ENCODE data around the gene AP4S1.
"Not testable (repeated sequence)": the region's sequence is repeated elsewhere in the genome, so short reads cannot be mapped to it uniquely, and the experiment has no call there.

AP4S1 gene

GRCh38 chr14:31068235-31068634, 42.8 kb downstream of the AP4S1 start:
- no peaks in the 10 kb centered on the region for H3K27me3 ChIP-seq (ENCODE audit: control insufficient read depth, insufficient read depth, low read length)
- H3K9ac ChIP-seq (ENCODE audit: low read depth, low read length) = no peak overlapping the region
- H3K27ac ChIP-seq (ENCODE audit: low read depth, low read length) = no peak overlapping the region
- no peaks in the 10 kb centered on the region for H3K9me3 ChIP-seq (ENCODE audit: control insufficient read depth, insufficient read depth, low read length)
- no peaks in the 10 kb centered on the region for H3K4me1 ChIP-seq (ENCODE audit: control insufficient read depth, insufficient read depth, low read length)
- no peaks in the 10 kb centered on the region for H3K36me3 ChIP-seq (ENCODE audit: control insufficient read depth, insufficient read depth, low read length)
- no peak overlapping the region for H3K4me3 ChIP-seq (ENCODE audit: low read depth, low read length)

- H3K36me3 ChIP-seq (ENCODE audit: control insufficient read depth, insufficient read depth, low read length) = no peaks in the 10 kb centered on the region
- no peaks in the 10 kb centered on the region for H3K4me1 ChIP-seq (ENCODE audit: control insufficient read depth, insufficient read depth, low read length)
- H3K4me3 ChIP-seq (ENCODE audit: low read depth, low read length) = no peak overlapping the region
- H3K27me3 ChIP-seq (ENCODE audit: control insufficient read depth, insufficient read depth, low read length) = no peaks in the 10 kb centered on the region
- H3K9me3 ChIP-seq (ENCODE audit: control insufficient read depth, insufficient read depth, low read length) = no peaks in the 10 kb centered on the region
- no peak overlapping the region for H3K27ac ChIP-seq (ENCODE audit: low read depth, low read length)
- no peak overlapping the region for H3K9ac ChIP-seq (ENCODE audit: low read depth, low read length)
Observed at GRCh38 chr14:31069343-31069742, 43.9 kb downstream of the AP4S1 start.

- Histone ChIP-seq H3K4me3 (ENCODE audit: low read depth, low read length) (no peak overlapping the region), H3K27ac (ENCODE audit: low read depth, low read length) (no peak overlapping the region), H3K9me3 (ENCODE audit: control insufficient read depth, insufficient read depth, low read length) (no peaks in the 10 kb centered on the region), H3K27me3 (ENCODE audit: control insufficient read depth, insufficient read depth, low read length) (no peaks in the 10 kb centered on the region), H3K4me1 (ENCODE audit: control insufficient read depth, insufficient read depth, low read length) (no peaks in the 10 kb centered on the region), H3K36me3 (ENCODE audit: control insufficient read depth, insufficient read depth, low read length) (peaks cover 7% of the 10 kb centered on the region), H3K9ac (ENCODE audit: low read depth, low read length) (no peak overlapping the region)
Observed at GRCh38 chr14:31070431-31070830, 45.0 kb downstream of the AP4S1 start.

DNA sequence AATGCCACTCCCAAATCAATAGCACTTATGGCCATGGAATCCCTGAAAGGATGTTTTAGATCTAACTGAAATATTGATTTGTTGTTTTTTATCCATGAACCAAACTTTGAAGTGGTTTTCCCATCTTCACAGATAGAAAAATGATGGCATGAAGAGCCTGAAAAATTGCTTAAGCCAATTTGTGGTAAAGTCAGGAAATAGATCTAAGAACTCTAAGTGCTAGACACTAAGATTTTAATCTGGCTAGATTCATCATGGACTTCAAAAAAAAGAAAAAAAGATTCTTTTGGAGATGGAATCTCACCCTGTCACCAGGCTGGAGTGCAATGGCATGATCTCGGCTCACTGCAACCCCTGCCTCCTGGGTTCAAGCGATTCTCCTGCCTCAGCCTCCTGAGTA, 45.7 kb downstream of the AP4S1 start:
- H3K4me1 ChIP-seq (ENCODE audit: control insufficient read depth, insufficient read depth, low read length) = no peaks in the 10 kb centered on the region
- H3K9me3 ChIP-seq (ENCODE audit: control insufficient read depth, insufficient read depth, low read length) = no peaks in the 10 kb centered on the region
- H3K4me3 ChIP-seq (ENCODE audit: low read depth, low read length) = no peak overlapping the region
- no peak overlapping the region for H3K9ac ChIP-seq (ENCODE audit: low read depth, low read length)
- peaks cover 8% of the 10 kb centered on the region for H3K36me3 ChIP-seq (ENCODE audit: control insufficient read depth, insufficient read depth, low read length)
- H3K27ac ChIP-seq (ENCODE audit: low read depth, low read length) = no peak overlapping the region
- no peaks in the 10 kb centered on the region for H3K27me3 ChIP-seq (ENCODE audit: control insufficient read depth, insufficient read depth, low read length)

DNA sequence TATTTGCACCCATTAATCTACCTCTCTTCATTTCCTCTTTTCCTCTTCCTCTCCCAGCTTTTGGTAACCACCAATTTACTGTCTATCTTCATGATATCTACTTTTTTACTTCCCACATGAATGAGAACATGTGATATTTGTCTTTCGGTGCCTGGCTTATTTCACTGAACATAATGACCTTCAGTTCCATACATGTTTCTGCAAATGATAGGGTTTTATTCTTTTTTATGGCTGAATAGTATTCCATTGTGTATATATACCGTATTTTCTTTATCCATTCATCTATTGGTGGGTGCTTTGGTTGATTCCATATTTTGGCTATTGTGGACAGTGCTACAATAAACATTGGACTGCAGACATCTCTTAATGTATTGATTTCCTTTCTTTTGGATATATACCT, 49.7 kb downstream of the AP4S1 start:
- Histone ChIP-seq H3K9me3 (ENCODE audit: control insufficient read depth, insufficient read depth, low read length) (no peaks in the 10 kb centered on the region), H3K9ac (ENCODE audit: low read depth, low read length) (no peak overlapping the region), H3K4me1 (ENCODE audit: control insufficient read depth, insufficient read depth, low read length) (no peaks in the 10 kb centered on the region)

GRCh38 chr14:31078766-31079165, 53.3 kb downstream of the AP4S1 start:
- H3K27ac ChIP-seq (ENCODE audit: low read depth, low read length) = no peak overlapping the region
- no peaks in the 10 kb centered on the region for H3K27me3 ChIP-seq (ENCODE audit: control insufficient read depth, insufficient read depth, low read length)
- no peak overlapping the region for H3K9ac ChIP-seq (ENCODE audit: low read depth, low read length)
- H3K9me3 ChIP-seq (ENCODE audit: control insufficient read depth, insufficient read depth, low read length) = no peaks in the 10 kb centered on the region
- H3K36me3 ChIP-seq (ENCODE audit: control insufficient read depth, insufficient read depth, low read length) = peaks cover 12% of the 10 kb centered on the region
- H3K4me3 ChIP-seq (ENCODE audit: low read depth, low read length) = no peak overlapping the region
- no peaks in the 10 kb centered on the region for H3K4me1 ChIP-seq (ENCODE audit: control insufficient read depth, insufficient read depth, low read length)

More for the DNA sequence above, 49.7 kb downstream of the AP4S1 start:
- H3K27ac ChIP-seq (ENCODE audit: low read depth, low read length) = no peak overlapping the region
- H3K4me3 ChIP-seq (ENCODE audit: low read depth, low read length) = no peak overlapping the region
- peaks cover 8% of the 10 kb centered on the region for H3K36me3 ChIP-seq (ENCODE audit: control insufficient read depth, insufficient read depth, low read length)
- H3K27me3 ChIP-seq (ENCODE audit: control insufficient read depth, insufficient read depth, low read length) = no peaks in the 10 kb centered on the region

DNA sequence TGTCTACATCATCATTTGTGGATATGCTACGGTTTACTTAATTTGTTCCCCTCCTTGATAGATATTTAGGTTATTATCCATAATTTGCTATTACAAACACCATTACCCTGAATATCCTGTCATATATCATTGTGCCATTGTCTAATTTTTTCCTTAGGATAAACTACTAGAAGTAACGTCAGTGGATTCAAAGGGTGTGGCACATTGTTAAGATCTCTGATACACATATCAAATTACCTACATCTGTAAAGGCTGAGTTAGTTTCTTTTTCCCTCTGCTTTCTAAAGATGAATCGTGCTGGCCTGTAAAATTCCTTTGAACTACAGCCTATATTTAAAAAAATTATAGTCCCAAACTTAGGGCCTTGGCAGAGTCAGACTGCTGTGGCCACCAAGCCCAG, 54.6 kb downstream of the AP4S1 start:
- H3K9me3 ChIP-seq (ENCODE audit: control insufficient read depth, insufficient read depth, low read length) = no peaks in the 10 kb centered on the region
- H3K4me1 ChIP-seq (ENCODE audit: control insufficient read depth, insufficient read depth, low read length) = no peaks in the 10 kb centered on the region
- peaks cover 14% of the 10 kb centered on the region for H3K36me3 ChIP-seq (ENCODE audit: control insufficient read depth, insufficient read depth, low read length)
- H3K27me3 ChIP-seq (ENCODE audit: control insufficient read depth, insufficient read depth, low read length) = no peaks in the 10 kb centered on the region
- no peak overlapping the region for H3K9ac ChIP-seq (ENCODE audit: low read depth, low read length)
- no peak overlapping the region for H3K4me3 ChIP-seq (ENCODE audit: low read depth, low read length)
- H3K27ac ChIP-seq (ENCODE audit: low read depth, low read length) = no peak overlapping the region

DNA sequence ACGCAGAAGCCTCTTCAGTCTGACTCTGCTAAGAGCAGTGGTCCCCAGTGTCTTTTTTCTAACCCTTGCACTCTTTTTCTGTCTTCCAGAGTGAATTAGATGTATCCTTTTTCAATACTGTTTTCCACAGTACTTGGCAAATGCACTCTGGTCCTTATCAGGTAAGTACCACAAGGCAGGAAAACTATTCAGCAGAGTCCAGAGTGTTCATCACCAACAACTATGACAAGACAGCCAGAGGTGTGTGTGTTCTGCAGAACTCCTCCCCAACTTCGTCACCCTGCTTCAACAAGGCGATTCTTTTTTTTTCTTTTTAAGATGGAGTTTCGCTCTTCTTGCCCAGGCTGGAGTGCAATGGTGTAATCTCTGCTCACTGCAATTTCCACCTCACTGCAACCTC, 55.0 kb downstream of the AP4S1 start:
- Histone ChIP-seq H3K9me3 (ENCODE audit: control insufficient read depth, insufficient read depth, low read length) (no peaks in the 10 kb centered on the region), H3K4me3 (ENCODE audit: low read depth, low read length) (no peak overlapping the region), H3K27ac (ENCODE audit: low read depth, low read length) (no peak overlapping the region), H3K27me3 (ENCODE audit: control insufficient read depth, insufficient read depth, low read length) (no peaks in the 10 kb centered on the region), H3K36me3 (ENCODE audit: control insufficient read depth, insufficient read depth, low read length) (0 out of 2 replicates have a peak, but pooled peaks cover 10% of the 10 kb centered on the region), H3K9ac (ENCODE audit: low read depth, low read length) (no peak overlapping the region), H3K4me1 (ENCODE audit: control insufficient read depth, insufficient read depth, low read length) (no peaks in the 10 kb centered on the region)

GRCh38 chr14:31083781-31084180, 58.3 kb downstream of the AP4S1 start:
- H3K27ac ChIP-seq (ENCODE audit: low read depth, low read length) = no peak overlapping the region

GRCh38 chr14:31084385-31084784, 58.9 kb downstream of the AP4S1 start:
- Histone ChIP-seq H3K4me1 (ENCODE audit: control insufficient read depth, insufficient read depth, low read length) (no peaks in the 10 kb centered on the region), H3K27ac (ENCODE audit: low read depth, low read length) (no peak overlapping the region), H3K36me3 (ENCODE audit: control insufficient read depth, insufficient read depth, low read length) (0 out of 2 replicates have a peak, but pooled peaks cover 10% of the 10 kb centered on the region), H3K9ac (ENCODE audit: low read depth, low read length) (no peak overlapping the region), H3K9me3 (ENCODE audit: control insufficient read depth, insufficient read depth, low read length) (no peaks in the 10 kb centered on the region), H3K27me3 (ENCODE audit: control insufficient read depth, insufficient read depth, low read length) (no peaks in the 10 kb centered on the region), H3K4me3 (ENCODE audit: low read depth, low read length) (no peak overlapping the region)

More at GRCh38 chr14:31083781-31084180, 58.3 kb downstream of the AP4S1 start:
- Histone ChIP-seq H3K9ac (ENCODE audit: low read depth, low read length) (no peak overlapping the region), H3K4me3 (ENCODE audit: low read depth, low read length) (no peak overlapping the region), H3K36me3 (ENCODE audit: control insufficient read depth, insufficient read depth, low read length) (0 out of 2 replicates have a peak, but pooled peaks cover 10% of the 10 kb centered on the region), H3K9me3 (ENCODE audit: control insufficient read depth, insufficient read depth, low read length) (no peaks in the 10 kb centered on the region), H3K4me1 (ENCODE audit: control insufficient read depth, insufficient read depth, low read length) (no peaks in the 10 kb centered on the region), H3K27me3 (ENCODE audit: control insufficient read depth, insufficient read depth, low read length) (no peaks in the 10 kb centered on the region)

DNA sequence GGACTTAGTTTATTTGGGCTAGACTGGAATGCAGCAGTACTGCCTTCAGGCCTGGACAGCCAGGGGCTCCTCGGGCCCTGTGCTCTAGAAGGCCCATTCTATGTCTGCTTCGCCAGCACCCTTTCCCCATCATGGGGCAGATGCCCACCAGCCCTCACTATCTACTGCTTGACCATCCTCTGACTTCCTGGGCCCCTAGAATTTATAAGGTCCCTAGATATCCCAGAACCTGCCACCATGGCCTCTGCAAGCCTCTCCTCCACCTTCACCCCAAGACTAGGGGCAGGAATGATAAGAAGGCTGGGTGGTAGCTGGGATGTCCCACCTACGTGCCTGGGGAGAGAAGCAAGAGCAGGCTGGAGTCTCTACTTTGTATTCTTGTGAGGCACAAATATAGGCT, 59.6 kb downstream of the AP4S1 start:
- Histone ChIP-seq H3K27me3 (ENCODE audit: control insufficient read depth, insufficient read depth, low read length) (no peaks in the 10 kb centered on the region), H3K9ac (ENCODE audit: low read depth, low read length) (no peak overlapping the region), H3K36me3 (ENCODE audit: control insufficient read depth, insufficient read depth, low read length) (0 out of 2 replicates have a peak, but pooled peaks cover 10% of the 10 kb centered on the region), H3K9me3 (ENCODE audit: control insufficient read depth, insufficient read depth, low read length) (no peaks in the 10 kb centered on the region), H3K4me1 (ENCODE audit: control insufficient read depth, insufficient read depth, low read length) (no peaks in the 10 kb centered on the region), H3K4me3 (ENCODE audit: low read depth, low read length) (no peak overlapping the region), H3K27ac (ENCODE audit: low read depth, low read length) (no peak overlapping the region)

DNA sequence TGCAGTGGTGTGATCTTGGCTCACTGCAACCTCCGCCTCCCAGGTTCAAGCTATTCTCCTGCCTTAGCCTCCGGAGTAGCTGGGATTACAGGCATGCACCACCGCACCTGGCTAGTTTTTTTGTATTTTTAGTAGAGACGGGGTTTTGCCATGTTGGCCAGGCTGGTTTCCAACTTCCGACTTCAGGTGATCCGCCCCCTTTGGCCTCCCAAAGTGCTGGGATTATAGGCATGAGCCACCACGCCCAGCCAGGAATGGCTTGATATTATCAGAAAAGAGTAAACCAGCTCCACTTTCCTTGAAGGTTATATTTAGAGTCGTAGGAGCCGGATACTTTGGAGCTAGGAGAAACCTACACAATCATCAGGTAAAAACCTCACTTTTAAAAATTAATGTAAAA, 61.0 kb downstream of the AP4S1 start:
- not testable (repeated sequence) for H3K27me3 ChIP-seq (ENCODE audit: control insufficient read depth, insufficient read depth, low read length)

More for the DNA sequence above, 61.0 kb downstream of the AP4S1 start:
- not testable (repeated sequence) for H3K4me3 ChIP-seq (ENCODE audit: low read depth, low read length); H3K9me3 ChIP-seq (ENCODE audit: control insufficient read depth, insufficient read depth, low read length); H3K4me1 ChIP-seq (ENCODE audit: control insufficient read depth, insufficient read depth, low read length); H3K9ac ChIP-seq (ENCODE audit: low read depth, low read length); H3K36me3 ChIP-seq (ENCODE audit: control insufficient read depth, insufficient read depth, low read length); H3K27ac ChIP-seq (ENCODE audit: low read depth, low read length)
